ENCODE measurements around the gene SAT2.
A peak's percentile ranks its signal among the peaks of the same experiment; 100 is the strongest.

GRCh38 chr17:7583253-7584109 is 44.1 kb downstream of the SAT2 start, which contains the start of gene MPDU1:
- TF ChIP-seq POLR2AphosphoS5 (IDR thresholded peaks at IDR 0.05; ENCODE audit: borderline replicate concordance, low read depth, low read length) (peak; percentile 68), EZH2 (IDR thresholded peaks at IDR 0.05) (no peak)
